GM12873 (cell line): ENCODE measurements around the gene RBSN.

Experiments
- TF ChIP-seq, protein P1 (sequence below): IDR thresholded peaks from 2 replicates; pipeline ENCODE4 v1.5.1; 2012; ENCODE audit warnings: low read depth, mild to moderate bottlenecking, moderate library complexity, low read length, control low read depth; ENCODE audit not compliant: insufficient read depth; ENCODE audit errors: missing control alignments

The RBSN gene

DNA sequence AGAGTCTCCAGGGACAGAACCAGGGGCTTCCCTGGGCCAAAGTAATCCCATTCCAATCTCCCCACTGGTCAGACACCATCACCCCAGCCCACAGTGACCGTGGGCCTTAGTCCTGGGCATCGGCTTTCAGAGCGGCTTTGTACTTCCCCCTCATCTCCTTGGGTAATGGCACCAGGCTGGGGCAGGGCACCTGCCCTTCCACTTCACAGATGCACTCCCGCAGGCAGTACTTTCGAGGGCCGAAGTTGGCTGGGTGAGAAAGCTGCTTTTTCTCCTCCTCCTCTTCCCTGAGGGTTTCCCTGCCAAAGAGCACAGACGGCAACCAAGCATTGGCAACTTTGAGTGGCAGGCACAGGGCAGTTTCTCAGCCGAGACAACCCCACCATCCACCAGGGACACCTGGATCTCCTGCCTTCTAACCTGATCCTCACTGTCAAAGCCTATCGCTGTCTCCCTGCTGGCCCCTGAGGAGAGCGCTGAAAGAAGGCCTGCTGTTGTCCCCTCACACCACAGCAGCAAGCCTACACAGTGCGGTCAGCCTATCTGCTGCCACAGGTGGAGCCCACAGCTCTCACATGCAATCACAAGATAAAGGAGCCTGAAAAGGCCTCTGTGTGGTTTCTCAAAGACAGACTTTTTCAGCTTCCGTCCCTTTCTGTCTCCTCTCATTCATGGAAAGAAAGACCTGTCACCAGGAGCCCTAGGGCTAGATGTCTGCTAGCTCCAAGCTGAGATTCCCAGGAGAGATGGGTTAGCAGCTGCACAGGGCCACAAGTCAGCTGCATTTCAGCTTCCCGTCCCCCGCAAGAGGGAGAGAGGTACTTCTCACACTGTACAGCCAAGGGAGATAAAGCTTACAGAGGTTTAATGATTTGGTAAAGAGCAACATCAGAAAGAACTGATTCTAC is 46.4 kb downstream of the RBSN start:
- TF ChIP-seq, protein P1, sequence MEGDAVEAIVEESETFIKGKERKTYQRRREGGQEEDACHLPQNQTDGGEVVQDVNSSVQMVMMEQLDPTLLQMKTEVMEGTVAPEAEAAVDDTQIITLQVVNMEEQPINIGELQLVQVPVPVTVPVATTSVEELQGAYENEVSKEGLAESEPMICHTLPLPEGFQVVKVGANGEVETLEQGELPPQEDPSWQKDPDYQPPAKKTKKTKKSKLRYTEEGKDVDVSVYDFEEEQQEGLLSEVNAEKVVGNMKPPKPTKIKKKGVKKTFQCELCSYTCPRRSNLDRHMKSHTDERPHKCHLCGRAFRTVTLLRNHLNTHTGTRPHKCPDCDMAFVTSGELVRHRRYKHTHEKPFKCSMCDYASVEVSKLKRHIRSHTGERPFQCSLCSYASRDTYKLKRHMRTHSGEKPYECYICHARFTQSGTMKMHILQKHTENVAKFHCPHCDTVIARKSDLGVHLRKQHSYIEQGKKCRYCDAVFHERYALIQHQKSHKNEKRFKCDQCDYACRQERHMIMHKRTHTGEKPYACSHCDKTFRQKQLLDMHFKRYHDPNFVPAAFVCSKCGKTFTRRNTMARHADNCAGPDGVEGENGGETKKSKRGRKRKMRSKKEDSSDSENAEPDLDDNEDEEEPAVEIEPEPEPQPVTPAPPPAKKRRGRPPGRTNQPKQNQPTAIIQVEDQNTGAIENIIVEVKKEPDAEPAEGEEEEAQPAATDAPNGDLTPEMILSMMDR, result no peak

DNA sequence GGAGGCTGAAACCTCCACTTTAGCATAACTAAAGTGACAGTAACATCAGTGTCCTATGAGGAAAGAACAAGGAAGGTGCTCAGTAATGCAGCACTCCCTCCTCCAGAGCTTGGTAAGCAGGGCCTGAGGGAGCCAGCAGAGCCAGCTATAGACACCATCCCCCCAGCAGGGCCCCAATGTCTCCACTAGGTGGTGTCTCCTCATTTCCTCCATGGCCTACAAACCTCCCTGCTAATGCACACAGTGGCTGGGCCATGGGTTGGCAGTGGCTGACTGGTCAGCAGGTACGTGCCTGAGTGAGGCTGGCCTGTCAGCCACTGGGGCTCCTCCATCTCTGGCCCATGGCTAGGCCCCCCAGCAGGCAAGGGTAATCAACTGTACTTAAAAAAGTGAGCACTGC is 47.4 kb downstream of the RBSN start:
- TF ChIP-seq, protein P1, result peak; percentile 90

DNA sequence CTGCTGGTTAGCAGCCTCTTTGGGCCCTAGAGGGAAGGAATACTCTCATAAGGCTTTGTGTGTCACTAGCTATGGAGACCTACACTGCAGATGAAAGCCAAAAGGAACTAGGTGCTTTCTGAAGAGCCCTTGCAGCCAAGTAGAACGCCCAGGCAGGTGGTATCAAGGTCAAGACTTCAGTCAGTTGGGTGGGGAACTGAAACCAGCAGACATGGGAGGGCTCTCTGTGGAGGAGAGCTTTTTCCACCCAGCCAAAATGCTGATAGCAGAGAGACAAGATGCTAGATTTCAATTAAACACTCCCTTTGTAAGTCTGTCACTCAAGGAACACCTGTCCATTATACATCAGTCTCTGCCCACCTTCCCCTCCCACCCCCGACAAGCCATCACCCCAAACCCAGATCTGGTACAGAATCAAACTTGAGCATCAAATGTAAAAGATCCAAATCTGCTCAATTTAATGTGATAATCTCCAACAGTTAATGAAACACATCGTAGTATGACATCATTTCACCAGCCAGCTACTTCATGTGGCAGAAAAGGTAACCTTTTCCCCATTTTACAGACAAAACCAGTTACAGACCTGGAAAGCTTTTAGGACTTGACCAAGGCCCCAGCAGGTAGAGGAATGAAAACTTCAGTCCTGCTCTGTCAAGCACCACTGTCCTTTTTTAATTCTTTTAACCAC is 48.4 kb downstream of the RBSN start:
- TF ChIP-seq, protein P1, result no peak

DNA sequence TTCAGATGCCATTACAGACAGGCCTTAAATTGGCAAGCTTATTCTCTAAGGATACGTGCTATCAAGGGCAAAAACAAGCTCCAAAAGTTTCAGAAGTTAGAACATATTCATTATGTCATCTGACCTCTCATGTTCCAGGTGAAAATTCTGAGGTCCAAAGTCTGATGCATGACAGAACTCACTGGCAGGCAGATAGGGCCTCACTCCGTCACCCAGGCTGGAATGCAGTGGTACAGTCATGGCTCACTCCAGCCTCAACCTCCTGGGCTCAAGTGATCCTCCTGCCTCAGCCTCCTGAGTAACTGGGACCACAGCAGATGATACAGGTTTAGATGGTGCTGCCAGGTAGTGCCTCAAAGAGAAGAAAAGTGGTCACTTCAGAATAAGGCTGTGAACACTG is 49.4 kb downstream of the RBSN start:
- TF ChIP-seq, protein P1, result no peak

DNA sequence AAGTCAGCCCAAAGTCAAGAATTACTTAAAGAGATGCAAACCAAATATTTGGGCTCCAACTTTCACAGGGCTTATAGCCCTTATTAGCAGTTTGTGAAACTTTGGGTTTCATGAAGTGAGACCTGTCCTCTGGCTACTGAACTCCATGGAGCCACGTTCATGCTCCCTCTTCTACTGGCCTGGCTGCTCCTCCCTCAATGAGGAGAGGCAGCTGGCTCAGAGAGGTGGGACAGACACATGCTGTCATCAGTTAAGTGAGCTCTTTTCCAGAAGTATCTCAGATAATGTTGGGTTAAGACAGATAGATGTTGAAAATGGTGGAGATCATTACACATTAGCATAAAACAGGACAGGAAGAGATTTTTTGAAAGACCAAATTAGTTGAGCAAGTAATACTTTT is 53.3 kb downstream of the RBSN start:
- TF ChIP-seq, protein P1, result no peak

DNA sequence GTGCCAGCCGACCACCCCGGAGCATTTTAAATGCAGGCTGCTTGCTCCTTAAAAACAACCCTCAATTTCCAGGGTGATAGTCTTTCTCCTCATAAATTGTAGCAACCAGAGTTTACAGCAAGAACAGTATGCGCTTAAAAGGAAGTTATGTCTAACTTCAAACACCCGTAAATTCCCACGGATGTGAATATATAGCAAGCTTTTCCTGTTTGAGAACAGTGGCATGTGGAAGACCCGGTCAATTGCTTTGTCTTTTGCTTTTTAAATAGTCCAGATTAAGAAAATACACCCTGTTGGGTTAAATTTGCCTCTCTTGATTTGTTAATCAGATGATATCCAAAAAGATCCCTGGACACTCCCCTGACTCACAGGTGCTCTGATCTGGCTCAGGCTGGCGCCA is 54.6 kb downstream of the RBSN start:
- TF ChIP-seq, protein P1, result no peak

DNA sequence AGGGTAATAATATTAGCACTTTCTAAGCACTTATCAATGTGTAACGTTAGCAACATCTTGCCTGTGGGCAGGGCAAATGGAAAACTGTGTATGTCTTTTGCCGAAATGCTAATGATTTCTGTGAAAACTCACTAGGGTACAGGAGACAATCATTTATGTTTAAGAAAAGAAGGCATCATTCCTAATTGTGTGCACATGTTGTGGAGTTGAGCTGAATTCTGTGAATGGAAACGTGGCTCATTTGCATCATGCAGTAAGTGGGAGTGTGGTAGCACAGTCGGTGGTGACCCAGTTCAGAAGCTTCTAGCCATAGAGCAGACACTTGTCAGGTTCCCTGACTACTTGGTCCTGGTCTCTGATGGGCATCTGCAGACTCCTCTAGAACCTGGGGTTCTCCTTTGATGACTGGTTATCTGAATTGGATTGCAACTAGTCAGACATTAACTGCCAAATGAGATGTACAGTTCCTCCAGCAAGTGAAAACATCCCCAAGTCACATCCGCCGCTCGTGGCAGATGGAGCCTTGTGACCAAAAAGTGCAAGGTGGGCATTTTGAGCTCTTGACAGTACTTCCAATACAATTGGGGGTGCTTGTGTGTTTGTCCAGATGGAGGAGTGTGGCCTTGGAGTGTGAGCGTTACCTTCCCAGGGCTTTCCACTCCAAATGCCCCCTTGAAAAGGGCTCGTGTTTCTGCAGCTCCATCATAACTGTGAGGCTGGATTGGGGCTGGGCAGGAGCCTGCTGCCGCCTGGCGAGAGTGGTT is 55.4 kb downstream of the RBSN start:
- TF ChIP-seq, protein P1, result no peak
